Measurements from ENCODE around the gene APOA5. TPM values are rescaled to one million over a fixed set of nuclear protein-coding genes. Genes with fewer than 3 reads are reported as not detected.

Gene APOA5
- total RNA-seq, 1 donor from 2014 or later = not detected

DNA sequence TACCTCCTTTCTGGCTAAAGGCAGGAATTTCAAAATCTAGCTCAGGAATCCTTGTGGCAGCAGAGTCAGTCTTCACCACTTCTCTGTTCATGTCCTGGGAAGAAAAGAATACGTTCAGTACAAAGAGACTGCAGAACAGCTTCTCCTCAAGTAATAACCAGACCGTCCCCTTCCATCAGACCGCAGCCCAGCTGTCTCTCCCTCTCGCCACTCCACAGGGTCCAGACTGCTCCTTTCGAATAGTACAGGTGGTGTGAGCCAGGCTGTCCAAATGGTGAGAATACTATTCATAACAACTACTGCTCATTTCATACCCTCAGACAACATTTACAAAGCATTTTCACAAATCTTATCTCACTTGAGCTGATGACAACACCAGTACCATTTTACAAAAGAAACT, 4.7 kb downstream of the APOA5 start:
- H3K27me3 ChIP-seq (ENCODE audit: control insufficient read depth, insufficient read depth, low read length) = peaks cover 2% of the 10 kb centered on the region
- H3K36me3 ChIP-seq (ENCODE audit: control insufficient read depth, insufficient read depth, low read length) = peaks cover 3% of the 10 kb centered on the region
- H3K4me3 ChIP-seq (ENCODE audit: low read depth, low read length) = peak overlapping the region; percentile 92
- no peak for DNase-seq (ENCODE audit: low read depth)
- TF ChIP-seq, protein P1, sequence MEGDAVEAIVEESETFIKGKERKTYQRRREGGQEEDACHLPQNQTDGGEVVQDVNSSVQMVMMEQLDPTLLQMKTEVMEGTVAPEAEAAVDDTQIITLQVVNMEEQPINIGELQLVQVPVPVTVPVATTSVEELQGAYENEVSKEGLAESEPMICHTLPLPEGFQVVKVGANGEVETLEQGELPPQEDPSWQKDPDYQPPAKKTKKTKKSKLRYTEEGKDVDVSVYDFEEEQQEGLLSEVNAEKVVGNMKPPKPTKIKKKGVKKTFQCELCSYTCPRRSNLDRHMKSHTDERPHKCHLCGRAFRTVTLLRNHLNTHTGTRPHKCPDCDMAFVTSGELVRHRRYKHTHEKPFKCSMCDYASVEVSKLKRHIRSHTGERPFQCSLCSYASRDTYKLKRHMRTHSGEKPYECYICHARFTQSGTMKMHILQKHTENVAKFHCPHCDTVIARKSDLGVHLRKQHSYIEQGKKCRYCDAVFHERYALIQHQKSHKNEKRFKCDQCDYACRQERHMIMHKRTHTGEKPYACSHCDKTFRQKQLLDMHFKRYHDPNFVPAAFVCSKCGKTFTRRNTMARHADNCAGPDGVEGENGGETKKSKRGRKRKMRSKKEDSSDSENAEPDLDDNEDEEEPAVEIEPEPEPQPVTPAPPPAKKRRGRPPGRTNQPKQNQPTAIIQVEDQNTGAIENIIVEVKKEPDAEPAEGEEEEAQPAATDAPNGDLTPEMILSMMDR (IDR thresholded peaks at IDR 0.05; ENCODE audit: insufficient read depth, low read length, poor library complexity, severe bottlenecking) = no peak

DNA sequence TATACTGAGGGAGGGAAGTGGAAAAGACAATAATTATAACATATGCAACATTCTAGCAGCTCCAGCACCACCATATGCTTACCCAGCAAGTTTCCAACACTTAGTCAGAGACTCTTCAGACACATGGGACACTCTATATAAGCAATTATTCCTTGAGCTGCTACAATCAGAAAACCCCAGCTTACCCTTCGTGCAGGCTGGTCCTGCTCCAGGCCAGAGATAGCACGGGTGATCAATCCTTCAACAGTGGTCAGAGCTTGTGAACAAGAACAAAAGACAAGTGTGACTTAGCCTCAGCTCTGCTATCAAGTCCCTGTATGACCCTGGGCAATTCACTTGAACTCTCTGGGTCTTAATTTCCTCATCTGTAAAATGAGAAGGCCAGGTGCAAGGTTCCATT, 5.4 kb downstream of the APOA5 start:
- Histone ChIP-seq H3K36me3 (ENCODE audit: control insufficient read depth, insufficient read depth, low read length) (peaks cover 3% of the 10 kb centered on the region), H3K27me3 (ENCODE audit: control insufficient read depth, insufficient read depth, low read length) (peaks cover 2% of the 10 kb centered on the region), H3K4me3 (ENCODE audit: low read depth, low read length) (no peak overlapping the region)
- TF ChIP-seq, protein P1 (IDR thresholded peaks at IDR 0.05; ENCODE audit: insufficient read depth, low read length, poor library complexity, severe bottlenecking) = no peak
- DNase-seq (ENCODE audit: low read depth) = no peak

DNA sequence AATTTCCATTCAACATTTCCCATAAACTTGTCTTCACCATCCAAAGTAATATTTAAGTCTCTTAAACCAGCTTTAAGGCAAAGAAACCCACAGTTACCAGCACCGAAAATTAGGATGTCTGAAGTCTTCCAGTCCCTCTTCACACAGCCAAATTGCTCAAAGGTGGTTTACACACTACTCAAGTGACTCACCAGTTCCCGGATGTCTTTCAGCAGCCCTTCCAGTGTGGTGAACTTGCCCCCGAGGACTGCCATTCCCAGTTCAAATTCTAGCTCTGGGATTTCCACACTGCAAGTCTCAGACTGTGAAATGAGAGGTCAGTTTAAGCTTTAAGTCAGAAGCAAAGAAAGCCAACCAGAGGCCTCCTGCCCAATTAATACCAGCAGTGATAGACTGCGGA, 9.0 kb downstream of the APOA5 start:
- Histone ChIP-seq H3K4me3 (ENCODE audit: low read depth, low read length) (no peak overlapping the region), H3K27me3 (ENCODE audit: control insufficient read depth, insufficient read depth, low read length) (no peaks in the 10 kb centered on the region), H3K36me3 (ENCODE audit: control insufficient read depth, insufficient read depth, low read length) (peaks cover 3% of the 10 kb centered on the region)
- no peak for DNase-seq (ENCODE audit: low read depth)
- TF ChIP-seq, protein P1 (IDR thresholded peaks at IDR 0.05; ENCODE audit: insufficient read depth, low read length, poor library complexity, severe bottlenecking) = no peak

DNA sequence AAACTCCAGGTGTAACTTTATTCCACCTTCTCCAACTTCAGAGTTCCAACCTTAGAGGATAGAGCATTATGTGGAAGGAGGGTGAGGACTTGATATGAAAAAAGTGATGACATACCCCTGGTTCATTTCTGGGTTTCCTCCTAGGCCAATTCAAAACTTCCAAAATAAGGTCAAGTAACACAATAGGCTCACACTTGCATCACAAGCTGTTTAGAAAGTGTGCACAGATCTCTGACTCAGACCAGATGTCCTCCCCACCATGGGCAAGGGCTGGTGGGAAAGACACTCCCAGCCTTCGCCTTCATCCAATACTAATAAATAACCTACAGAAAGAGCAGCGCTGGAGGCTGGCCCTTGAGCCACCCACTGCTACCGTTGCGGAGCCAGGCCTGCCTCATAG, 13.1 kb downstream of the APOA5 start:
- TF ChIP-seq, protein P1 (IDR thresholded peaks at IDR 0.05; ENCODE audit: insufficient read depth, low read length, poor library complexity, severe bottlenecking) = no peak
- Histone ChIP-seq H3K4me3 (ENCODE audit: low read depth, low read length) (no peak overlapping the region), H3K36me3 (ENCODE audit: control insufficient read depth, insufficient read depth, low read length) (no peaks in the 10 kb centered on the region), H3K27me3 (ENCODE audit: control insufficient read depth, insufficient read depth, low read length) (no peaks in the 10 kb centered on the region)
- DNase-seq (ENCODE audit: low read depth) = no peak

DNA sequence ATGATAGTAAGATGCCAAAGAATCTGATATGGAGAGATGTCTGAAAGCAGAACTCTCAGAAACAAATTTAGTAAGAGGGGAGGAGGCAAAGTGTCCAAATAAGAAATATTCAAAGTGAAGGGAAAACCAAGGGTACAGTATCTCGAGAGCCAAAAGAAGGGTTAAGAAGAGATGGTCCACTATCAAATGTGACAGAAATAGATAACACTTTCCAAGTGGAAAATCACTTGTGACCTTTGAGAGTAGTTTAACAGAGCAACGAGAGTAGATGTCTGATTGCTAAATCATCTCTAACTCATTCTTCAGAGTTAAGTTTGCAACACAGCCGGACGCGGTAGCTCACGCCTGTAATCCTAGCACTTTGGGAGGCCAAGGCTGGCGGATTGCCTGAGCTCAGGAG, 14.6 kb downstream of the APOA5 start:
- no peaks in the 10 kb centered on the region for H3K27me3 ChIP-seq (ENCODE audit: control insufficient read depth, insufficient read depth, low read length)
- TF ChIP-seq, protein P1 (IDR thresholded peaks at IDR 0.05; ENCODE audit: insufficient read depth, low read length, poor library complexity, severe bottlenecking) = no peak
- DNase-seq (ENCODE audit: low read depth) = no peak
- H3K36me3 ChIP-seq (ENCODE audit: control insufficient read depth, insufficient read depth, low read length) = no peaks in the 10 kb centered on the region
- H3K4me3 ChIP-seq (ENCODE audit: low read depth, low read length) = no peak overlapping the region

DNA sequence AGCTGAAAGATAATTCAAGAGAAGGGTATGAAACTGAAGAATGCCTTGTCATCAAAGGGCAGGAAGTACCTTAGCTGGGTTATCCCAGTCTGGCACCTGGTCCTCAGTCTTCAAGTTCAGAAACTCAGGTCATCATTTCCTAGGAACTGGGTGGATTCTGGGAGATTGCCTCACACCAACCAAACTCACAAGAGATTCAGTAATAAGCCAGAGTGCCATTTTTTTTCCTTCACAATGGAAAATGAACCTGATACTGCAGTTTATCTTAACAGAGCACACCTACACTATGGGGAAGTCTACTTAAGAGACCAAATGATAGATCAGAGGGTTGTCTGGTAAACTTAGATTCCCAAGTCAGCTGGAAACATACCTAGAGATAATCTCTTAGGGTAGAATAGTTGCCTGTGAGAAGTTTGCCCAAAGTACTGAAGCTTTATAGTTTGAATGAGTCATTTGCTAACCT, 15.1 kb downstream of the APOA5 start:
- Histone ChIP-seq H3K36me3 (ENCODE audit: control insufficient read depth, insufficient read depth, low read length) (no peaks in the 10 kb centered on the region), H3K4me3 (ENCODE audit: low read depth, low read length) (no peak overlapping the region), H3K27me3 (ENCODE audit: control insufficient read depth, insufficient read depth, low read length) (no peaks in the 10 kb centered on the region)
- TF ChIP-seq, protein P1 (IDR thresholded peaks at IDR 0.05; ENCODE audit: insufficient read depth, low read length, poor library complexity, severe bottlenecking) = no peak
- no peak for DNase-seq (ENCODE audit: low read depth)
